Heart left ventricle (tissue), 16 donors: ENCODE data around the gene TBX1. TPM values are rescaled to one million over a fixed set of nuclear protein-coding genes. Genes with fewer than 3 reads are reported as not detected.

Experiments used
- ATAC-seq, 4 donors: fragments of 200-7000 bp; cut with Tn5 transposase; one replicate each; pipeline ENCODE4 v1.9.1; 2020 to 2022; ENCODE audit warnings: moderate library complexity in 4 of 4, mild to moderate bottlenecking in 3 of 4, moderate number of reproducible peaks in 1 of 4
- DNase-seq, 5 donors: peaks; one replicate each; pipeline ENCODE4 v3.0.0-alpha.2; 2020
- H3K27ac ChIP-seq, 12 donors: fragments of 200-600 bp; sonication (generic) in 4 of 12; one replicate each; pipeline versions ENCODE4 v1.5.0 to v1.8.0; 2016 to 2022; ENCODE audit warnings: mild to moderate bottlenecking in 2 of 12
- H3K27me3 ChIP-seq, 9 donors: fragments of 200-600 bp; sonication (generic) in 2 of 9; one replicate each; pipeline versions ENCODE4 v1.5.1 to v1.8.0; 2016 to 2022; ENCODE audit warnings: mild to moderate bottlenecking in 3 of 9
- H3K36me3 ChIP-seq, 9 donors: fragments of 200-600 bp; sonication (generic) in 2 of 9; one replicate each; pipeline versions ENCODE4 v1.5.0 to v1.8.0; 2018 to 2022; ENCODE audit warnings: mild to moderate bottlenecking in 2 of 9
- H3K4me1 ChIP-seq, 12 donors: fragments of 200-600 bp; sonication (generic) in 4 of 12; one replicate each; pipeline versions ENCODE4 v1.5.0 to v1.8.0; 2016 to 2022; ENCODE audit warnings: mild to moderate bottlenecking in 3 of 12
- H3K4me3 ChIP-seq, 12 donors: fragments of 200-600 bp; sonication (generic) in 4 of 12; one replicate each; pipeline versions ENCODE4 v1.5.0 to v1.8.0; 2017 to 2022; ENCODE audit warnings: mild to moderate bottlenecking in 9 of 12, moderate library complexity in 4 of 12
- H3K9me3 ChIP-seq, 12 donors: fragments of 200-600 bp; sonication (generic) in 4 of 12; one replicate each; pipeline versions ENCODE4 v1.5.0 to v1.8.0; 2016 to 2022; ENCODE audit warnings: mild to moderate bottlenecking in 1 of 12
- POLR2A ChIP-seq, 2 donors: fragments of 450-650 bp; IDR thresholded peaks; one replicate each; pipeline ENCODE4 v1.6.1; 2017; ENCODE audit warnings: antibody characterized with exemption in 2 of 2, mild to moderate bottlenecking in 2 of 2, moderate library complexity in 2 of 2
- WGBS, 4 donors: extraction: QIAGEN DNeasy Blood & Tissue Kit in 2 of 4; methylation state at CpG; one replicate each; pipeline versions ENCODE4 v1.1.5 to v1.1.7; 2013 to 2018; 5-methylcytosine and 5-hydroxymethylcytosine counted together
- intact Hi-C, 10 donors: fragments of 100-400 bp; cut with DNase I; formaldehyde crosslinking; loops; one replicate each; pipeline versions ENCODE4 v1.11.1 to v1.14.2; 2022
- polyA plus RNA-seq, 2 donors: library from polyadenylated mRNA; stranded (reverse); fragments of 200-250 nt; gene quantifications; one replicate each; pipeline ENCODE4 v1.2.3, GENCODE V29; 2013
- total RNA-seq, 9 donors: library from RNA; depleted of rRNA in 2 of 9; stranded (reverse); fragments of >200 nt in 2 of 9; fragmentation: NEBNext Ultra II Directional in 3 of 9; extraction: Animal tissue kit (Norgen Biotek cat#: 25700) in 3 of 9; gene quantifications; one replicate each; pipeline versions ENCODE4 v1.1.0 to v1.2.4, GENCODE V29; 2016 to 2023
- TF ChIP-seq, protein P1 (sequence below), 12 donors: fragments of 200-600 bp; sonication (generic) in 4 of 12; IDR thresholded peaks; one replicate each; pipeline versions ENCODE4 v1.5.0 to v1.8.0; 2018 to 2022; ENCODE audit warnings: antibody characterized with exemption in 12 of 12, mild to moderate bottlenecking in 5 of 12
- donor health status: ischemic (EF 13 %, LVEDD 7.1; RV severe dilation, severe dysfunction).
- donor health status: healthy with polysubstance abuse.
- donor health status: DM: no; HTN: yes; CAD: no.
- donor health status: DM: no; HTN: no; CAD: no.
- donor health status: ischemic (EF 25% LVEDD 6.9; RV normal size, moderate dysfunction).
- donor health status: ischemic (EF 25% LVEDD 5.7; RV mildly dilated, moderate dysfunction).
- donor health status: healthy.
- donor health status: DM: yes; HTN: yes; CAD: no.
- donor health status: ischemic (EF 35%, LVEDD 5.7; RV mildly dilated, moderate dysfunction).
- donor health status: nonischemic (EF 11% LVEDD 7.7; RV severe dilation, severe dysfunction).
- donor health status: DM: yes; HTN: yes; CAD: no.
- donor health status: PGD.
- donor health status: ischemic (EF 29% LVEDD 5.4; RV normal size, mild dysfunction).
- donor health status: nonischemic (EF 23%, LVEDD 6.1; RV moderate dilation, normal function).

TBX1 gene
- total and polyA plus RNA-seq, 11 donors = 0.11 to 3.1 (median 0.97) TPM; not detected in 1

DNA sequence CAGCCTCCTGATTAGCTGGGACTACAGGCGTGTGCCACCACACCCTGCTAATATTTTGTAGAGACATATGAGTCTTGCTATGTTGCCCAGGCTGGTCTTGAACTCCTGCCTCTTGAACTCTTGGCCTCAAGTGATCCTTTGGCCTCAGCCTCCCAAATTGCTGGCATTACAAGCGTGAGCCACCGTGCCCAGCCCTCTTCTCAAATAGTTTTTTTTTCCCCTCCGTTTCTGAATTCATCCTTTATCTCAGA is 11.8 kb downstream of the TBX1 start:
- WGBS, 4 donors = 47 to 70% (median 53%) methylated on average over 4 of the region's 4 CpGs
- no peak for ATAC-seq
- Histone ChIP-seq H3K36me3 (no peaks in the 10 kb centered on the region), H3K4me3 (no peak overlapping the region), H3K9me3 (no peaks in the 10 kb centered on the region), H3K27ac (no peak overlapping the region), H3K27me3 (peaks cover 29 to 78% (median 46%) of the 10 kb centered on the region in 9 donors), H3K4me1 (peaks cover 0 to 28% (median 12%) of the 10 kb centered on the region in 12 donors)
- intact Hi-C loops = no loop called here
- no peak for DNase-seq
- no peak for TF ChIP-seq POLR2A (IDR thresholded peaks at IDR 0.05)
- TF ChIP-seq, protein P1, sequence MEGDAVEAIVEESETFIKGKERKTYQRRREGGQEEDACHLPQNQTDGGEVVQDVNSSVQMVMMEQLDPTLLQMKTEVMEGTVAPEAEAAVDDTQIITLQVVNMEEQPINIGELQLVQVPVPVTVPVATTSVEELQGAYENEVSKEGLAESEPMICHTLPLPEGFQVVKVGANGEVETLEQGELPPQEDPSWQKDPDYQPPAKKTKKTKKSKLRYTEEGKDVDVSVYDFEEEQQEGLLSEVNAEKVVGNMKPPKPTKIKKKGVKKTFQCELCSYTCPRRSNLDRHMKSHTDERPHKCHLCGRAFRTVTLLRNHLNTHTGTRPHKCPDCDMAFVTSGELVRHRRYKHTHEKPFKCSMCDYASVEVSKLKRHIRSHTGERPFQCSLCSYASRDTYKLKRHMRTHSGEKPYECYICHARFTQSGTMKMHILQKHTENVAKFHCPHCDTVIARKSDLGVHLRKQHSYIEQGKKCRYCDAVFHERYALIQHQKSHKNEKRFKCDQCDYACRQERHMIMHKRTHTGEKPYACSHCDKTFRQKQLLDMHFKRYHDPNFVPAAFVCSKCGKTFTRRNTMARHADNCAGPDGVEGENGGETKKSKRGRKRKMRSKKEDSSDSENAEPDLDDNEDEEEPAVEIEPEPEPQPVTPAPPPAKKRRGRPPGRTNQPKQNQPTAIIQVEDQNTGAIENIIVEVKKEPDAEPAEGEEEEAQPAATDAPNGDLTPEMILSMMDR (IDR thresholded peaks at IDR 0.05) = no peak

DNA sequence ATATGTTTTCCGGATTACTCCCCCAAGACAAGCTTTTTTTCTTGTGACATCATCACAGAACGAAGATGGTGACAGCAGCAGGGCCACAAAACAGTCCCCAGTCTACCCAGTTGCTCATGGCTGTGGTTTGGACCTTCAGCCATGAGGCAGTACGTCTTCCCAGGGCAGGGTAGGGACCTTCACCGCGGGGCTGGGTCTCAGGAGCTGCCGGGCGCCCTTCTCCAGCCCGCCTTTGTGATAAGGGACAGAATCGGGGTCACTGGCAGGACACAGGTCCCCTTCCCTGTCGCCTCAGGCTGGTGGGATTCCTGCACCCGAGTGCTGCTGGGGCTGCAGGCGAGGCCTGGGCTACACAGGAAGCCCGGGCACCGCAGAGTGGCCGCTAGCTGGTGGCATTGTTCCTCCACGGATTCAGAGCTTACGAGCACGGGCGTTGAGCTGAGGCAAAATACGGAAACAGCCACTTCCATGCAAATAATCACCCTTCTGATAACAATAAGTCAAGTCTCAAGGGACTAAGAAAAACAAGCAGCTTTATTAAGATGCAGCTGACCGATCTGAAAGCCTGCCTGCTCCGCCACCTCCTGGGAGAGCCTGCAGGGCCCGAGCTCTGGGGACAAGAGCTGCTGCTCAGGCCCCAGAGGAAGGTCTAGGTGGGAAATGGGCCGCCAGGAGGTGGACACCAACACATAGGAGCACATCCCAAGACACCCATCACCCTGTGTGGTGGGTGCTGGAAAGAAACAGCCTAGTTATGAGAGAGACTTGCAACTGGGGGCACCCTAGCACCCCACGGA is 12.3 kb downstream of the TBX1 start:
- peaks cover 0 to 22% (median 6%) of the 10 kb centered on the region in 12 donors for H3K4me1 ChIP-seq
- DNase-seq (peak in 1 of 5 donors; percentile 68), ATAC-seq (peak in 3 of 4 donors; percentile 22 to 66 (median 51))
- H3K27me3 ChIP-seq = peaks cover 23 to 75% (median 44%) of the 10 kb centered on the region in 9 donors
- no peaks in the 10 kb centered on the region for H3K9me3 ChIP-seq
- WGBS, 4 donors = 34 to 47% (median 40%) methylated on average over 25 of the region's 25 CpGs
- H3K36me3 ChIP-seq = no peaks in the 10 kb centered on the region
- no peak overlapping the region for H3K4me3 ChIP-seq
- intact Hi-C loops = no loop called here
- TF ChIP-seq POLR2A (IDR thresholded peaks at IDR 0.05) = no peak
- TF ChIP-seq, protein P1 (IDR thresholded peaks at IDR 0.05) = peak in 2 of 12 donors; percentile 3 to 19
- H3K27ac ChIP-seq = no peak overlapping the region

DNA sequence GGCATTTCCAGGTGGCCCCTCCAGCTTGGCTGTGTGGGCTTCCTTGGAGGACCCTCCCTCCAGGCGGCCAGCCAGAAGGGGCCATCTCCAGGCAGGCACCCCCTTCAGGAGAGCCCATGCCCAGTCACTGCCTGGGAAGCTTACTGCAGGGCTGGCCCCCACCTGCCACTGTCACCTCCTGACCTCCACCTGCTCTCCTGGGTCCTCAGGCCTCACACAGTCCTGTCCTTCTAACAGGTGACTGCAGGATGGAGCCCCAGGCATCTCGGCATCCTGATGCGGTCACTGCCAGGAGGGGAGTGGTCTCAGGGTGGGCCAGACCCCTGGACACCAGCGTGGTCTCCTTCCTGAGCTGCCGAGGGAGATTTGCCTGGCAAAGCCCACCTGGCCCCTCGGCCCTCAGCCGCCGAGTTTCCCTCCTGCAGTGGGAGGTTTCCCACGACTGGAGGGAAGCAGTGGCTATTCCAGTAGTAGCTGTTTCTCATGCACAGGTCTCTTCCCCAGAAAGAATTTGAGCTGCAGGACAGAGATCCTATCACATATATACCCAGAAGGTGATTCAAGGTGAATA is 13.0 kb downstream of the TBX1 start:
- H3K27me3 ChIP-seq = peaks cover 17 to 75% (median 38%) of the 10 kb centered on the region in 9 donors
- intact Hi-C loops = no loop called here
- H3K36me3 ChIP-seq = no peaks in the 10 kb centered on the region
- no peaks in the 10 kb centered on the region for H3K9me3 ChIP-seq
- no peak overlapping the region for H3K27ac ChIP-seq
- TF ChIP-seq POLR2A (IDR thresholded peaks at IDR 0.05) = no peak
- TF ChIP-seq, protein P1 (IDR thresholded peaks at IDR 0.05) = no peak
- WGBS, 4 donors = 71 to 83% (median 77%) methylated on average over 6 to 9 of the region's 9 CpGs
- DNase-seq = peak in 1 of 5 donors; percentile 52
- no peak overlapping the region for H3K4me3 ChIP-seq
- peaks cover 0 to 16% (median 2%) of the 10 kb centered on the region in 12 donors for H3K4me1 ChIP-seq
- no peak for ATAC-seq

DNA sequence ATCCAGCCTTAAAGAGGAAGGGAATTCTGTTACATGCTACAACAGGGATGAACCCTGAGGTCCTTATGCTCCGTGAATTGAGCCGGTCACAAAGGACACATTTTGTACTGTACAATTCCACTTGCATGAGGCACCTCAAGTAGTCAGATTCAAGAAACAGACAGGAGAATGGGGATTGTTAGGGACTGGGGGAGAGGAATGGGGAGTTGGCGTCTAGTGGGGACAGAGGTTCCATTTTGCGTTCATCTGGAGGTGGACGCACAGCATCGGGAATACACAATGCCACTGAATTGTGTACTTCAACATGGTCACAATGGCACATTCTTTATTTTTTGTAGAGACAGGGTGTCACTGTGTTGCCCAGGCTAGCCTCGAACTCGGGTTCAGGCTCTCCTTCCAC is 14.1 kb downstream of the TBX1 start:
- no peak for ATAC-seq
- H3K27ac ChIP-seq = no peak overlapping the region
- TF ChIP-seq, protein P1 (IDR thresholded peaks at IDR 0.05) = no peak
- no peak for TF ChIP-seq POLR2A (IDR thresholded peaks at IDR 0.05)
- no peak overlapping the region for H3K4me3 ChIP-seq
- peaks cover 9 to 68% (median 29%) of the 10 kb centered on the region in 9 donors for H3K27me3 ChIP-seq
- no peak for DNase-seq
- intact Hi-C loops = no loop called here
- no peaks in the 10 kb centered on the region for H3K36me3 ChIP-seq
- no peaks in the 10 kb centered on the region for H3K9me3 ChIP-seq
- 90 to 93% (median 93%) methylated on average over 8 of the region's 8 CpGs for WGBS, 4 donors
- H3K4me1 ChIP-seq = peaks cover 0 to 14% (median 2%) of the 10 kb centered on the region in 12 donors
